NCI-H460 (cell line): Measurements from ENCODE around the gene KCNMA1. TPM values are rescaled to one million over a fixed set of nuclear protein-coding genes. Genes with fewer than 3 reads are reported as not detected.

Experiments used
- DNase-seq: peaks from one replicate; pipeline ENCODE4 v3.0.0-alpha.2; 2016; ENCODE audit warnings: low read depth; ENCODE audit errors: extremely low read depth
- total RNA-seq: library from RNA; depleted of rRNA; stranded (reverse); fragments of >200 nt; shearing (Covaris generic); gene quantifications from 2 replicates; pipeline ENCODE4 v1.2.3, GENCODE V29; 2014

Gene KCNMA1
- total RNA-seq, 1 experiment from 2014 or later, result 0.54 TPM

DNA sequence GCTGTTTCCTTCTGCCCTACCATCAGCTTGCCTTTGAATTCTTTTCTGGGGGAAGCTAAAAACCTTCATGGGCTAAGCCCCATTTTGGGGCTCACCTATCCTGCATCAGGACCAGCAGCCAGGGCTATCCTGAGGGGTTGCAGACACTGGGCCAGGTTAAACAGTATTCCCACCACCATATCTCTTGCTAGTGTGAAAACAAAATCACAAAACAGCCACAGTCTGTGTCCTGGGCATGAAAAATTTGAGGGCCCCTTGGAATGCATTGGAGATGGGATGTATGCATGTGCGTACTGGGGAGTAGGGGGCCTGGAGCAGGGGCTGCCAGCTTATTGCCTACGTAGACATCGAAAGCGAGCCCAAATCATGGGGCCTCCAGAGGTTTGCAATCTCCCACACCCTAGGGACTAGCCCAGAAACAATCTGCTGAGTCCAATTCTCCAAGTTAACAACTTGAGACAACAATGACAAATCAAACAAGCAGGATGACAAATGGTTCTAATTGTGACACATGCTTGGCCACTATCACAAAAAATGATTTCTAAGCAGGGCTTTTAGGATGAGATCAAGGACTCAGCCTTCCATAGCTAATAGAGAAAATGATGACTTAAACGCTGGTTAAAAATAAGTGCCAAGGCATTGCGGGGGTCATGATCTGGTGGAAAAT lies 557.1 kb downstream of the KCNMA1 start:
- DNase-seq, result no peak

- DNase-seq, result no peak
Measured at GRCh38 chr10:77079592-77080300, 557.9 kb downstream of the KCNMA1 start.

DNA sequence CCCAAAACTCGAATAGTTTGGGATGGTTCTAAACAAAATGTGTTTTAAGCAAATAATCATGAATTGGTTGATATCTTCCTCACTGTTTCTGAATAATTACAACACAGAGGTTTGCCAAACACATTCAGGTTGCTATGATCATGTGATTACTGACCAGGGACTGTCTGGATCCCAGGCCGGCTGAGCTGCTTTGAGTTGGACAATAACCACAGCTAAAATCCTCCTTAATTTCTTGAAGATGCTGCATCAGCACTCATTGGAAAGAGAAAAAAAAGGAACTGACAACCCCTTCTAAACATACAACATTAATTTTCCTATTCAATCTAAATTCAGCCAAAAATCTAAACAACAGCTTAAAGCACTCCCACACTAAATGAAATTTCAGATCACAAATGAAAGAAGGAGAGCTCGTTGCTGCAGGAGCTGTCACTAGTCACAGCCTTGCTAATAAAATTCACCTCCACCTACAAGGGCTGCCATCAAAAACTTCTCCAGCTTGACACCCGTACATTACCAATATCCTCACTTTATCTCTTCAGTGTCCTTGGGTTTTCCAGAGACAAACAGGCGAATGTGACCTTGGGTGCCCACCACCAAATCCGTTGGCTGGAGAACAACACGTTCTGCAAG lies 560.2 kb downstream of the KCNMA1 start:
- DNase-seq, result no peak

GRCh38 chr10:77075926-77076325 lies 561.7 kb downstream of the KCNMA1 start:
- DNase-seq, result no peak

DNA sequence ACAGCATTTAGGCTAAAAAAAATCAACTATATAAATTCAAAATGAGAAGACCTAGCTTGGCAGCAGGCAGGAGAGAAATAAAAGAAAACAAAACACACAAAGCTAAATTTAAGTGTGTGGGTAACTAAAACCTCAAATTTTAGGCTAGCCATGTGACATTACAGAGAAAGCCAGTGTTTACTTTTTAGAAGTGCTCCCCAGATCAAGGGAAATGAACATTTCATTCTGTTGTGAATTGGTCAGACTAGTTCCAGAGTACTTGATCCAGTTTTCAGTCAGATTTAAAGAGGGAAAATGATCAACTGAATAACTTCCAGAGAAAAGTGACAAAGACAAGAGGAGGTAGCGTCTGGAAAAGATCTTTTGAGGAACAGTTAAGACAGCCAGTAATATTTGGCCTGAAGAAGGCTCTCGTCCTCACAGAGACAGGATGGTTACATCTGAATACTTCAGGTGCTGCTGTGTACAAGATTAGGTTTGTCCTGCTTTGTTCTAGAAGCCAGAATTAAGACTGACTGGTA lies 563.4 kb downstream of the KCNMA1 start:
- no peak for DNase-seq

GRCh38 chr10:77073663-77073960 lies 564.0 kb downstream of the KCNMA1 start:
- DNase-seq, result no peak

DNA sequence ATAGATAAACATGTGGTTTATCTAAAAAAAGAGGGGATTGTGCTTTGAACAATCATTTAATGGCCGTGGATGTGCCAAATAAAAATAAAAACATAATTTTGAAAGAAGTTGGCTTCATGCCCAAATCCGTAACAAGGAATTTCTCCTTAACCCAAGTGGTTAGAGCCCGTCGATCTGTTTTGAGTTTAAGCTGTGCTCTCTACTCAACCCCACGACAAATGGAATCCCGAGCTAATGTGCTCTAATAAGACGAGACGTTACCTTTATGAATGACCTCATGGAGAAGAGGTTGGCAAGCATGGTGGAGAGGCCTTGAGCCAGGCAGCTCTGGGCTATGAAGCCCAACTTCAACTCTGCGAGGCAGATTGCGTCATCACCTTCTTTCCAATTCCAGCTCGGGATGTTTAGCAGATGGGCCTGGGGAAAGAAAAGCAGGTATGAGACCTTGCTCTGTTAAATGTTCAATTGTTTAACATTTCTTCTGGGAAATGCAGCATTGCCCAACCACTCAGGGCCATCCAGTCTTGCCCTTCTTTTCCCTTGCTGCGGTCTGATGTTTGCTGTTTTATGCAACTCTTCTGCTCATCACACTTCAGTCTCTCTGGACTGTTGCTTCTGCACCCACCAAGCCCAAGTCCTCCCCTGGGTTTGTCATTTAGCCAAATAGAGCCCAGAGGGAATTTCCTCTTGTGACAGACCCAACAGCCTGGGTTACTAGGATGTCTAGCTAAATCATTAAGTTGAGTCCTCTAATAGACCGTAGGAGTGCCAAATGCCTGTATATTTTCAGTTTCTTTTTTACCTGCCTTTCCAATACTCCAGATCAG lies 564.6 kb downstream of the KCNMA1 start:
- DNase-seq, result no peak

- DNase-seq, result no peak
Measured at GRCh38 chr10:77072361-77072835, 565.2 kb downstream of the KCNMA1 start.

GRCh38 chr10:77071956-77072355 lies 565.7 kb downstream of the KCNMA1 start:
- no peak for DNase-seq

GRCh38 chr10:77071001-77071511 lies 566.6 kb downstream of the KCNMA1 start:
- DNase-seq, result no peak

DNA sequence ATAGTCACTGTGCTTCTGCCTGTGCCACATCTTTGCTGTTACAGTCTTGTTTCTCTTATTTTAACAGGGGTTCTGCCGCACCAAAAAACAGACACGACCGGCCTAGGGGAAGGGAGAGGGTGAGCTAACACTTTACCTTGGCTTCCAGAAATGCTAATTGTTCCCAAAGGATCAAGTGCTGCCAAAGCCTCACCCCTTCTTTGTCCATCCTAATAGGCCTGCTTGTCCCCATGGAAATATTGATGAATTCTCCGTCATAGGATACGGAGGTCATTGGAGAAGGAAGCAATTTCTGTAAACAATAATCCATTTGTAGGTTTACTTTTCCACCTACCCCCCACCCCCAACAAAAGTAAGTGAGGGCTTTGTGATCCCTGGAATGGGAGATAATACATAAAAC lies 567.3 kb downstream of the KCNMA1 start:
- DNase-seq, result no peak

GRCh38 chr10:77068969-77069368 lies 568.6 kb downstream of the KCNMA1 start:
- DNase-seq, result no peak

DNA sequence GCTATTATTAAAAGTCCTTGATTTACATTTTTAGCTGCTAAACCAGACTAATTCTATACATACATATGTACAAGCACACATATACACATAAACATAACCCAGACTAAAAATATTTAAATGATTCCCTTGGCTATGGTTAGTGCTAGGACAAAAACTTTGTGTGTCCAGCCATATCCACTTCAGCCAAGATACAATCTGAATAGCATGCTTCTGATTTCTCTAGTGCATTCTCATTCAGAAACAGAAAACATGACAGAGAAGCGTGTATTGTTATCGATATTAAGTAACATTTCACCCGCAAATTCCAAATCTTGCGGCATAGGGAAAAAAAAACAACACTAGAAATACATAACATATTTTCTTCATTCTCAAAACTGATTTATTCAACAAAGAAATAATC lies 569.3 kb downstream of the KCNMA1 start:
- DNase-seq, result no peak

- no peak for DNase-seq
Measured at GRCh38 chr10:77062381-77062780, 575.2 kb downstream of the KCNMA1 start.

GRCh38 chr10:77060913-77061312 lies 576.7 kb downstream of the KCNMA1 start:
- no peak for DNase-seq

DNA sequence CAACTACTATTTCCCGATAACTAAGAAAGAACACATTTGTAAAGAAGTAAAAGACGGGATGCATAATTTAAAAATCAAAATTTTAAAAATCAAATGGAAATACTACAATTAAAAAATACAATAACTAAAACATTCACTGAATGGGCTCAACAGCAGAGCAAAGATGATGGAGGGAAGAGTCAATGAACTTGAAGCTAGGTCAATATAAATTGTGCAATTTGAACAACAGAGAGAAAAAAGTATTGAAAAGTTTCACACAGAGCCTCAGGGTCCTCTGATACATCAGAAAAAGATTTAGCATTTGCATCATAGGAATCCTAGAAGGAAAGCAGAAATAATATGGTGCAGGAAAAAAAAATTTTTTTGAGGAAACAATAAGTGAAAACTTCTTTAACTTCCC lies 581.0 kb downstream of the KCNMA1 start:
- DNase-seq, result no peak

DNA sequence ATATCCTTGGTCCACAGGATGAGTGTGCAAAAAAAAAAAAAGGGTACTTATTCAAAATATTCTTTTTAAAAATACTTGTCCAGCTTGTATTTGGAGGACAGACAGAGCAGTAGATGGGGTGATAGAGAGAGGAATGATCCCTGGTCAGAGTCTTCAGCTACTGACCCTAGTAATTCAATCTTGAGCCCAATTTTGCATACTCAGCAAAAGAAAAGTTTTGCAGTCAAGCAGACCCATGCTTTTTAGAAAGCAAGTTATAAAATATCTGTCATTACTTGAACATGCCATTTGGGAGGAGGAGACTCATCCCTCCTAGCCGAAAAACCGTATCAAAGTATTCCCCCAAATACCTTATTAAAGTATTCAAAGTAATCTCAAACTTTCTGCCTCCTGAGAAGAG lies 585.0 kb downstream of the KCNMA1 start:
- DNase-seq, result no peak

DNA sequence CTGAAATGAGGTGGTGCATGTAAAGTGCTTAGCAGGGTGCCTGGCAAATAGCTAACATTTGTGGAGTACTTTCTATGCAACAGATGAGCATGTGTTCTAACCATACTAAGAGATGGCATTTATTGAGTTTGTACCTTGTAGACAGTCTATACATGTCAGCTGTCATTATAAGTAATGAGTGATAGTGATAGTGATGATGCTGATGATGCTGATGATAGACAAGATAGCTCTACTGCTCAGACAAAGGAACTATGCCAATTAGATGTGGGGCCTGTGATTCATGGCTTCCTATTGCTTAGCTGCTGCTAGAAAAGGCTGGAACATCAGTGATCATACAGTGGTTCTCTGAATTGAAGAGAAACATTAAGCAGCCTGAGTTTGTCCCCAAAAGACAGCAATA lies 585.8 kb downstream of the KCNMA1 start:
- DNase-seq, result no peak

DNA sequence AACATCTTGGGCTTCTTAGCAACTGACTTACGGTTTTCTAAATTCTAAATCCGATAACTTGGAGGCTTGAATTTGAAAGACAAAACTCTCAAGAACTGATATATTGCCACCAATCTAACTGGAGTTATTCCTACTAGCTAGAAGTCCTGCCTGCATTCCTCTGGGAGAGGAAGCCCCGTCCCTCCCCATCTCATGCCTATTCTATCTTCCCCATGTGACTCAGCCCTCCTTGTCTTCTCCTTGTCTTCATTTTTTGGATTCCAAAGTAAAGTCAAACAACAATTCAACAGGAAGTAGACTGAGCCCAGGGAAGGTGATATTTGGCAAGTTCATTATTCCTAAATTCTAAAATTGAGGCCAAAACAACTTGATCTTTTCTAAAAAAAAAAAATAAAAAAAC lies 587.7 kb downstream of the KCNMA1 start:
- DNase-seq, result no peak

GRCh38 chr10:77049146-77049545 lies 588.5 kb downstream of the KCNMA1 start:
- DNase-seq, result no peak

DNA sequence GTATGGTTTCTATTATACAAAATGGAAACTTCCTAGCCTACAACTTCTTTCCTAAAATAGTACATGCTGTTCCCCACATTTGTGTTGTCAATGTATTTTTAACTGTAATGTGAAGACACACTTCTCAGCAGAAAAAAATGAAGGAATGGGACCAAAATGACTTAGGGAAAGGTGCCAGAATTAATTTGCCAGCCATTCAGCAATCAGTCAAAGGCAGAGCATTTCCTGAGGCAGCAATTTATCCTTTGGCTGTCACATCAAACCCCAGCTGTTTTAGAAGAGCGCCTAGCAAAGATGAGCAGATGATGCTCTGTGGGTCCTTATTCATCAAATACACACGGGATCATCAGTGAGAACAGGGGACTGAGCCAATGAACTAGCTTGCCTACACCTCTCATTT lies 592.5 kb downstream of the KCNMA1 start:
- DNase-seq, result no peak
